Measurements from ENCODE around the gene FANK1. TPM values are rescaled to one million over a fixed set of nuclear protein-coding genes. Genes with fewer than 3 reads are reported as not detected.
"Not testable (repeated sequence)": the region's sequence is repeated elsewhere in the genome, so short reads cannot be mapped to it uniquely, and the experiment has no call there.

Gene FANK1
- total RNA-seq, 1 donor from 2014 or later: 9.4 TPM

GRCh38 chr10:125886914-125887512, 9.4 kb upstream of the FANK1 start:
- no peak overlapping the region for H3K4me3 Mint-ChIP-seq (ENCODE audit: unreplicated experiment)
- no peaks in the 10 kb centered on the region for H3K9me3 Mint-ChIP-seq (ENCODE audit: unreplicated experiment)
- H3K36me3 Mint-ChIP-seq (ENCODE audit: low read depth, unreplicated experiment): no peaks in the 10 kb centered on the region
- H3K4me1 Mint-ChIP-seq (ENCODE audit: unreplicated experiment): no peaks in the 10 kb centered on the region
- no peak for TF ChIP-seq CTCF (IDR thresholded peaks at IDR 0.05; ENCODE audit: unreplicated experiment)
- DNase-seq (ENCODE audit: low spot score): no peak
- no peaks in the 10 kb centered on the region for H3K27me3 Mint-ChIP-seq (ENCODE audit: unreplicated experiment)
- no peak overlapping the region for H3K27ac Mint-ChIP-seq (ENCODE audit: unreplicated experiment)

GRCh38 chr10:125889441-125889840, 6.9 kb upstream of the FANK1 start:
- H3K9me3 Mint-ChIP-seq (ENCODE audit: unreplicated experiment); H3K36me3 Mint-ChIP-seq (ENCODE audit: low read depth, unreplicated experiment); H3K4me3 Mint-ChIP-seq (ENCODE audit: unreplicated experiment); H3K27ac Mint-ChIP-seq (ENCODE audit: unreplicated experiment); DNase-seq (ENCODE audit: low spot score); H3K27me3 Mint-ChIP-seq (ENCODE audit: unreplicated experiment); H3K4me1 Mint-ChIP-seq (ENCODE audit: unreplicated experiment): not testable (repeated sequence)

- peaks cover 19% of the 10 kb centered on the region for H3K4me1 Mint-ChIP-seq (ENCODE audit: unreplicated experiment)
- not testable (repeated sequence) for H3K9me3 Mint-ChIP-seq (ENCODE audit: unreplicated experiment); H3K27ac Mint-ChIP-seq (ENCODE audit: unreplicated experiment); DNase-seq (ENCODE audit: low spot score); H3K36me3 Mint-ChIP-seq (ENCODE audit: low read depth, unreplicated experiment); H3K4me3 Mint-ChIP-seq (ENCODE audit: unreplicated experiment); H3K27me3 Mint-ChIP-seq (ENCODE audit: unreplicated experiment)
Measured at GRCh38 chr10:125892402-125892801, 4.0 kb upstream of the FANK1 start.

- DNase-seq (ENCODE audit: low spot score); H3K9me3 Mint-ChIP-seq (ENCODE audit: unreplicated experiment): not testable (repeated sequence)
- H3K27ac Mint-ChIP-seq (ENCODE audit: unreplicated experiment): peak overlapping the region; percentile 1
Measured at GRCh38 chr10:125894176-125894575, 2.2 kb upstream of the FANK1 start.

GRCh38 chr10:125895130-125896087, 955 bp upstream of the FANK1 start:
- H3K36me3 Mint-ChIP-seq (ENCODE audit: low read depth, unreplicated experiment); H3K27me3 Mint-ChIP-seq (ENCODE audit: unreplicated experiment); H3K9me3 Mint-ChIP-seq (ENCODE audit: unreplicated experiment): not testable (repeated sequence)
- peaks cover 24% of the 10 kb centered on the region for H3K4me1 Mint-ChIP-seq (ENCODE audit: unreplicated experiment)
- peak overlapping the region; percentile 96 for H3K4me3 Mint-ChIP-seq (ENCODE audit: unreplicated experiment)
- DNase-seq (ENCODE audit: low spot score): peak; percentile 81
- H3K27ac Mint-ChIP-seq (ENCODE audit: unreplicated experiment): peak overlapping the region; percentile 98

More at GRCh38 chr10:125894176-125894575, 2.2 kb upstream of the FANK1 start:
- H3K36me3 Mint-ChIP-seq (ENCODE audit: low read depth, unreplicated experiment); H3K27me3 Mint-ChIP-seq (ENCODE audit: unreplicated experiment): not testable (repeated sequence)
- H3K4me3 Mint-ChIP-seq (ENCODE audit: unreplicated experiment): peak overlapping the region; percentile 54
- H3K4me1 Mint-ChIP-seq (ENCODE audit: unreplicated experiment): peaks cover 24% of the 10 kb centered on the region

- H3K4me3 Mint-ChIP-seq (ENCODE audit: unreplicated experiment): peak overlapping the region; percentile 96
- not testable (repeated sequence) for H3K36me3 Mint-ChIP-seq (ENCODE audit: low read depth, unreplicated experiment); H3K9me3 Mint-ChIP-seq (ENCODE audit: unreplicated experiment); DNase-seq (ENCODE audit: low spot score); H3K27me3 Mint-ChIP-seq (ENCODE audit: unreplicated experiment)
- peaks cover 24% of the 10 kb centered on the region for H3K4me1 Mint-ChIP-seq (ENCODE audit: unreplicated experiment)
- peak overlapping the region; percentile 72 for H3K27ac Mint-ChIP-seq (ENCODE audit: unreplicated experiment)
Measured at GRCh38 chr10:125897317-125897716, 953 bp downstream of the FANK1 start.

- not testable (repeated sequence) for H3K9me3 Mint-ChIP-seq (ENCODE audit: unreplicated experiment); DNase-seq (ENCODE audit: low spot score); H3K4me1 Mint-ChIP-seq (ENCODE audit: unreplicated experiment); H3K27me3 Mint-ChIP-seq (ENCODE audit: unreplicated experiment); H3K27ac Mint-ChIP-seq (ENCODE audit: unreplicated experiment); H3K4me3 Mint-ChIP-seq (ENCODE audit: unreplicated experiment)
- H3K36me3 Mint-ChIP-seq (ENCODE audit: low read depth, unreplicated experiment): peaks cover 11% of the 10 kb centered on the region
Measured at GRCh38 chr10:125900963-125901362, 4.6 kb downstream of the FANK1 start.

- not testable (repeated sequence) for DNase-seq (ENCODE audit: low spot score); H3K9me3 Mint-ChIP-seq (ENCODE audit: unreplicated experiment); H3K27ac Mint-ChIP-seq (ENCODE audit: unreplicated experiment); H3K27me3 Mint-ChIP-seq (ENCODE audit: unreplicated experiment); H3K4me3 Mint-ChIP-seq (ENCODE audit: unreplicated experiment); H3K4me1 Mint-ChIP-seq (ENCODE audit: unreplicated experiment)
- peaks cover 12% of the 10 kb centered on the region for H3K36me3 Mint-ChIP-seq (ENCODE audit: low read depth, unreplicated experiment)
Measured at GRCh38 chr10:125903135-125903640, 6.8 kb downstream of the FANK1 start.

- not testable (repeated sequence) for H3K9me3 Mint-ChIP-seq (ENCODE audit: unreplicated experiment); H3K27me3 Mint-ChIP-seq (ENCODE audit: unreplicated experiment); DNase-seq (ENCODE audit: low spot score); H3K27ac Mint-ChIP-seq (ENCODE audit: unreplicated experiment); H3K4me1 Mint-ChIP-seq (ENCODE audit: unreplicated experiment)
- H3K36me3 Mint-ChIP-seq (ENCODE audit: low read depth, unreplicated experiment): peaks cover 11% of the 10 kb centered on the region
- H3K4me3 Mint-ChIP-seq (ENCODE audit: unreplicated experiment): peak overlapping the region; percentile 65
Measured at GRCh38 chr10:125905069-125905994, 9.0 kb downstream of the FANK1 start.

GRCh38 chr10:125907598-125907997, 11.2 kb downstream of the FANK1 start:
- not testable (repeated sequence) for H3K4me1 Mint-ChIP-seq (ENCODE audit: unreplicated experiment); H3K9me3 Mint-ChIP-seq (ENCODE audit: unreplicated experiment); H3K27ac Mint-ChIP-seq (ENCODE audit: unreplicated experiment); DNase-seq (ENCODE audit: low spot score); H3K27me3 Mint-ChIP-seq (ENCODE audit: unreplicated experiment)
- peak overlapping the region; percentile 39 for H3K4me3 Mint-ChIP-seq (ENCODE audit: unreplicated experiment)
- peaks cover 14% of the 10 kb centered on the region for H3K36me3 Mint-ChIP-seq (ENCODE audit: low read depth, unreplicated experiment)
